Mesenchymal stem cell (in vitro differentiated cells and primary cell): Measurements from ENCODE around the gene FRMD4B.
"Not testable (repeated sequence)": the region's sequence is repeated elsewhere in the genome, so short reads cannot be mapped to it uniquely, and the experiment has no call there.

Source experiments
- DNase-seq: peaks from one replicate; pipeline ENCODE4 v3.0.0-alpha.2; 2013
- H2AFZ ChIP-seq: one replicate; pipeline ENCODE4 v1.6.1; 2013; ENCODE audit warnings: low read depth, mild to moderate bottlenecking, control low read depth, inconsistent platforms, low read length, moderate library complexity
- H2AK5ac ChIP-seq: 2 replicates; pipeline ENCODE4 v1.6.1; 2013; ENCODE audit warnings: low read length, moderate library complexity, mild to moderate bottlenecking, inconsistent platforms; ENCODE audit not compliant: severe bottlenecking
- H2BK120ac ChIP-seq: one replicate; pipeline ENCODE4 v1.6.1; 2013; ENCODE audit warnings: low read depth, mild to moderate bottlenecking, inconsistent platforms, low read length, moderate library complexity
- H2BK12ac ChIP-seq, 2 experiments: one replicate each; pipeline ENCODE4 v1.6.1; 2013; ENCODE audit warnings: inconsistent platforms in 2 of 2, low read length in 2 of 2, mild to moderate bottlenecking in 2 of 2, moderate library complexity in 2 of 2, control low read depth in 1 of 2
- H2BK15ac ChIP-seq: one replicate; pipeline ENCODE4 v1.6.1; 2013; ENCODE audit warnings: mild to moderate bottlenecking, low read depth, inconsistent platforms; ENCODE audit not compliant: poor library complexity, severe bottlenecking
- H2BK5ac ChIP-seq: 2 replicates; pipeline ENCODE4 v1.6.1; 2013; ENCODE audit warnings: low read depth, mild to moderate bottlenecking, low read length, control low read depth, inconsistent platforms; ENCODE audit not compliant: poor library complexity, severe bottlenecking
- H3K14ac ChIP-seq, 2 experiments: one replicate each; pipeline ENCODE4 v1.6.1; 2013; ENCODE audit warnings: inconsistent platforms in 2 of 2, low read length in 2 of 2, control low read depth in 1 of 2, mild to moderate bottlenecking in 1 of 2, moderate library complexity in 1 of 2
- H3K18ac ChIP-seq, 2 experiments: one replicate each; pipeline ENCODE4 v1.6.1; 2013; ENCODE audit warnings: inconsistent platforms in 2 of 2, low read length in 2 of 2, control low read depth in 1 of 2, low read depth in 1 of 2, mild to moderate bottlenecking in 1 of 2
- H3K23ac ChIP-seq, 2 experiments: one replicate each; pipeline ENCODE4 v1.6.1; 2013; ENCODE audit warnings: inconsistent platforms in 2 of 2, low read length in 2 of 2, mild to moderate bottlenecking in 2 of 2, moderate library complexity in 2 of 2, control low read depth in 1 of 2
- H3K27ac ChIP-seq: 2 replicates; pipeline ENCODE4 v1.5.1; 2013; ENCODE audit warnings: mild to moderate bottlenecking, moderate library complexity, low read length, control low read depth, inconsistent platforms; ENCODE audit not compliant: poor library complexity, severe bottlenecking
- H3K27me3 ChIP-seq, 2 experiments: 2 replicates each; pipeline versions ENCODE4 v1.6.1 to v1.7.0; 2013; ENCODE audit warnings: low read length in 2 of 2, mild to moderate bottlenecking in 2 of 2, moderate library complexity in 2 of 2, control low read depth in 1 of 2, inconsistent platforms in 1 of 2; ENCODE audit not compliant: control insufficient read depth in 1 of 2, insufficient read depth in 1 of 2
- H3K36me3 ChIP-seq, 2 experiments: 2 replicates each; pipeline versions ENCODE4 v1.6.1 to v1.7.0; 2013; ENCODE audit warnings: low read length in 2 of 2, control low read depth in 1 of 2, inconsistent platforms in 1 of 2, low read depth in 1 of 2, mild to moderate bottlenecking in 1 of 2; ENCODE audit not compliant: insufficient read depth in 2 of 2, control insufficient read depth in 1 of 2
- H3K4ac ChIP-seq, 2 experiments: one replicate each; pipeline ENCODE4 v1.6.1; 2013; ENCODE audit warnings: inconsistent platforms in 2 of 2, low read length in 2 of 2, mild to moderate bottlenecking in 2 of 2, moderate library complexity in 2 of 2, control low read depth in 1 of 2, low read depth in 1 of 2
- H3K4me1 ChIP-seq: 2 replicates; pipeline ENCODE4 v1.6.1; 2013; ENCODE audit warnings: low read depth, low read length, control low read depth; ENCODE audit not compliant: control insufficient read depth, insufficient read depth
- H3K4me2 ChIP-seq: 2 replicates; pipeline ENCODE4 v1.6.1; 2013; ENCODE audit warnings: low read length, mild to moderate bottlenecking, inconsistent platforms; ENCODE audit not compliant: poor library complexity, severe bottlenecking
- H3K4me3 ChIP-seq, 2 experiments: 2 replicates each; pipeline versions ENCODE4 v1.5.1 to v1.7.0; 2013; ENCODE audit warnings: low read length in 2 of 2, mild to moderate bottlenecking in 2 of 2, control low read depth in 1 of 2, low read depth in 1 of 2; ENCODE audit not compliant: insufficient read depth in 1 of 2
- H3K79me1 ChIP-seq: replicated peaks from 2 replicates; pipeline ENCODE4 v1.6.1; 2013; ENCODE audit warnings: mild to moderate bottlenecking, control low read depth, low read length, inconsistent platforms; ENCODE audit not compliant: poor library complexity, severe bottlenecking
- H3K9ac ChIP-seq: 2 replicates; pipeline ENCODE4 v1.7.0; 2013; ENCODE audit warnings: mild to moderate bottlenecking, low read length, moderate library complexity
- H3K9me3 ChIP-seq: 2 replicates; pipeline ENCODE4 v1.7.0; 2013; ENCODE audit warnings: mild to moderate bottlenecking, low read length; ENCODE audit not compliant: control insufficient read depth
- H4K8ac ChIP-seq: one replicate; pipeline ENCODE4 v1.6.1; 2013; ENCODE audit warnings: inconsistent platforms, mild to moderate bottlenecking, low read length, moderate library complexity
- H4K91ac ChIP-seq: one replicate; pipeline ENCODE4 v1.6.1; 2013; ENCODE audit warnings: mild to moderate bottlenecking, low read length, inconsistent platforms
- WGBS: methylation state at CpG from one replicate; pipeline ENCODE4 v1.1.7; 2013; ENCODE audit warnings: mixed read lengths; 5-methylcytosine and 5-hydroxymethylcytosine counted together

FRMD4B gene

DNA sequence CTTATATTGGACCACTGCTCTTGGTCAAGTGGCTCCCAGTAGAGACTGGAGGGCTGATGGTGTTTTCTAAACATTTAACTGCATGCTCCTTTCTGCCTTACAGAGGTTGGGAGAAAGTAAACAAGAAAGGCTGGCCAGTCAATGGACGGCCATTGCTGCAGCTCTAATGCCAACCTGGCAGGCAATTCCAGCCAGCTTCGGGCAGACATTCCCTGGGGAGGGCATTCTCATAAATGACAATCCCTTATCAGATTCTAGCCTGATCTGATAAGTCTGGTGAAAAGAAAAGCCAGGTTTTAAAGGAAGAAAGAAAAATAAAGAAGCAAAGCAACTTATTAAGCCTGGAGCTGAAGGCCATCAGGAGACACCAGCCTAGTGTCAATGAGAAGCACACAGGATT is 60.7 kb downstream of the FRMD4B start:
- H3K9me3 ChIP-seq = no peaks in the 10 kb centered on the region

GRCh38 chr3:69324362-69325025 is 61.4 kb downstream of the FRMD4B start:
- H3K23ac ChIP-seq = no peak overlapping the region
- H2BK12ac ChIP-seq = no peak overlapping the region
- no peaks in the 10 kb centered on the region for H3K4me1 ChIP-seq
- no peak overlapping the region for H2BK15ac ChIP-seq
- H2BK5ac ChIP-seq = no peak overlapping the region
- no peak overlapping the region for H2AK5ac ChIP-seq
- H3K27ac ChIP-seq = no peak overlapping the region
- no peak overlapping the region for H4K91ac ChIP-seq
- H3K9ac ChIP-seq = no peak overlapping the region
- DNase-seq = no peak
- no peak overlapping the region for H3K4ac ChIP-seq
- no peak overlapping the region for H3K4me3 ChIP-seq
- H3K9me3 ChIP-seq = no peaks in the 10 kb centered on the region
- H3K18ac ChIP-seq = no peak overlapping the region
- no peak overlapping the region for H2AFZ ChIP-seq
- H2BK120ac ChIP-seq = no peak overlapping the region
- WGBS = 81% methylated on average over 6 of the region's 7 CpGs
- H3K79me1 ChIP-seq = no peaks in the 10 kb centered on the region
- no peak overlapping the region for H3K14ac ChIP-seq
- H3K4me2 ChIP-seq = no peak overlapping the region
- no peaks in the 10 kb centered on the region for H3K36me3 ChIP-seq
- no peak overlapping the region for H4K8ac ChIP-seq
- H3K27me3 ChIP-seq = no peaks in the 10 kb centered on the region

More for the DNA sequence above, 60.7 kb downstream of the FRMD4B start:
- H4K91ac ChIP-seq = no peak overlapping the region
- H2AK5ac ChIP-seq = no peak overlapping the region
- 100% methylated on average over 2 of the region's 2 CpGs for WGBS
- DNase-seq = no peak
- H3K36me3 ChIP-seq = no peaks in the 10 kb centered on the region
- no peak overlapping the region for H2BK5ac ChIP-seq
- no peak overlapping the region for H3K18ac ChIP-seq
- H2BK12ac ChIP-seq = no peak overlapping the region
- H3K79me1 ChIP-seq = no peaks in the 10 kb centered on the region
- H4K8ac ChIP-seq = no peak overlapping the region
- no peak overlapping the region for H3K4me3 ChIP-seq
- no peaks in the 10 kb centered on the region for H3K4me1 ChIP-seq
- H3K27me3 ChIP-seq = no peaks in the 10 kb centered on the region
- no peak overlapping the region for H3K23ac ChIP-seq
- no peak overlapping the region for H3K9ac ChIP-seq
- no peak overlapping the region for H3K4me2 ChIP-seq
- H3K14ac ChIP-seq = no peak overlapping the region
- H2AFZ ChIP-seq = no peak overlapping the region
- H2BK15ac ChIP-seq = no peak overlapping the region
- no peak overlapping the region for H2BK120ac ChIP-seq
- H3K27ac ChIP-seq = no peak overlapping the region
- no peak overlapping the region for H3K4ac ChIP-seq

DNA sequence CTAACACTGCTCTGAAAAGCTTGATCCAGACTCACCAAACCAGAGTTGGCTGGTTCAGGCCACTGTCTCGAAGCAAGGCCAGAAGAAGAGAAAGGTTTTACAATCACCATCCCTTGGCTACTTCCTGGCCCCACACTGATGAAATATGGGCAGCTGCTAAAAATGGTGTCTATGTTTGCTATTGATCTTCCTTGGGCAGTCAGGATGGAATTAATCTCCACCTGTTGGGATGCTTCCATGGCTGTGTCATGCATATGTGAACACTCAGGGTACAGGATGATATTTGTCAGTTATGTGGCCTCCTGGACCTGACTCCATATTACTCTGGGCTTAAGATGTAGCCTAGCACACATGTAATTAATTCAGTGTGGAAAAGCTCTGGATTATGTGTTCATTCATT is 61.9 kb downstream of the FRMD4B start:
- Histone ChIP-seq H3K4me2 (no peak overlapping the region), H3K9ac (no peak overlapping the region), H2BK5ac (no peak overlapping the region), H2AFZ (no peak overlapping the region), H3K27ac (no peak overlapping the region), H2BK120ac (no peak overlapping the region), H3K4me1 (no peaks in the 10 kb centered on the region), H3K18ac (no peak overlapping the region), H3K79me1 (no peaks in the 10 kb centered on the region), H3K27me3 (no peaks in the 10 kb centered on the region), H4K91ac (no peak overlapping the region), H3K23ac (no peak overlapping the region), H2AK5ac (no peak overlapping the region), H2BK15ac (no peak overlapping the region), H4K8ac (no peak overlapping the region), H3K4me3 (no peak overlapping the region), H2BK12ac (no peak overlapping the region), H3K9me3 (no peaks in the 10 kb centered on the region), H3K4ac (no peak overlapping the region), H3K36me3 (no peaks in the 10 kb centered on the region), H3K14ac (no peak overlapping the region)
- DNase-seq = no peak
- 86% methylated on average over 1 of the region's 1 CpG for WGBS

- WGBS = 73% methylated on average over 4 of the region's 4 CpGs
- not testable (repeated sequence) for H3K27ac ChIP-seq, H3K14ac ChIP-seq, H3K9ac ChIP-seq, H3K18ac ChIP-seq, H3K4me1 ChIP-seq, H3K27me3 ChIP-seq, H2BK15ac ChIP-seq, H2AK5ac ChIP-seq, H3K9me3 ChIP-seq, H3K36me3 ChIP-seq, H2BK12ac ChIP-seq, H4K8ac ChIP-seq, H4K91ac ChIP-seq, DNase-seq, H2AFZ ChIP-seq, H2BK120ac ChIP-seq, H3K23ac ChIP-seq, H3K4ac ChIP-seq, H2BK5ac ChIP-seq, H3K4me2 ChIP-seq, H3K79me1 ChIP-seq, H3K4me3 ChIP-seq
Observed at GRCh38 chr3:69322512-69322911, 63.4 kb downstream of the FRMD4B start.
